Testis (tissue), 3 donors: ENCODE results near the gene CD74. TPM values are rescaled to one million over a fixed set of nuclear protein-coding genes. Genes with fewer than 3 reads are reported as not detected.

Experiments used
- DNase-seq: peaks from one replicate; pipeline ENCODE4 v3.0.0-alpha.2; 2019
- H3K27ac ChIP-seq, 2 donors: fragments of 200-600 bp; sonication (generic); one replicate each; pipeline ENCODE4 v1.5.1; 2019
- H3K27me3 ChIP-seq: fragments of 200-600 bp; sonication (generic); one replicate; pipeline ENCODE4 v1.5.1; 2019
- H3K36me3 ChIP-seq: fragments of 200-600 bp; sonication (generic); one replicate; pipeline ENCODE4 v1.5.1; 2017; ENCODE audit warnings: low read depth; ENCODE audit errors: missing control alignments
- H3K4me1 ChIP-seq: fragments of 200-600 bp; sonication (generic); one replicate; pipeline ENCODE4 v1.5.1; 2019
- H3K4me3 ChIP-seq, 2 donors: fragments of 200-600 bp; sonication (generic); one replicate each; pipeline ENCODE4 v1.5.1; 2017 to 2019
- H3K9me3 ChIP-seq: fragments of 200-600 bp; sonication (generic); one replicate; pipeline ENCODE4 v1.5.1; 2017
- POLR2A ChIP-seq: fragments of 450-650 bp; IDR thresholded peaks from one replicate; pipeline ENCODE4 v1.6.1; 2017; ENCODE audit warnings: antibody characterized with exemption, mild to moderate bottlenecking, moderate library complexity
- WGBS, 2 donors: methylation state at CpG; one replicate each; pipeline ENCODE4 v1.1.5; 2018; 5-methylcytosine and 5-hydroxymethylcytosine counted together
- intact Hi-C: fragments of 100-400 bp; cut with DNase I; formaldehyde crosslinking; loops from one replicate; pipeline ENCODE4 v1.15.1; 2023; ENCODE audit warnings: low total_unique reads
- polyA plus RNA-seq: library from polyadenylated mRNA; stranded (reverse); fragments of 350-450 nt; fragmentation: Illumina TruSeq; extraction: RNeasy Lipid Tissue Mini Kit (QIAGEN cat#74804); gene quantifications from one replicate; pipeline ENCODE4 v1.2.3, GENCODE V29; 2014; ENCODE audit warnings: low read depth, low replicate concordance; ENCODE audit not compliant: insufficient read depth
- total RNA-seq, 2 donors: library from RNA; depleted of rRNA; stranded (reverse); fragments of >200 nt; gene quantifications; one replicate each; pipeline ENCODE4 v1.2.3, GENCODE V29; 2016
- TF ChIP-seq, protein P1 (sequence below), 3 experiments: fragments of 450-650 bp in 2 of 3; fragments of 200-600 bp in 1 of 3; sonication (generic) in 1 of 3; IDR thresholded peaks; one replicate each; pipeline ENCODE4 v1.5.1; 2016 to 2019; ENCODE audit warnings: antibody characterized with exemption in 3 of 3, mild to moderate bottlenecking in 2 of 3, moderate library complexity in 1 of 3

Gene CD74
- total and polyA plus RNA-seq, 3 donors from 2014 or later = 137 to 1,318 (median 223) TPM

DNA sequence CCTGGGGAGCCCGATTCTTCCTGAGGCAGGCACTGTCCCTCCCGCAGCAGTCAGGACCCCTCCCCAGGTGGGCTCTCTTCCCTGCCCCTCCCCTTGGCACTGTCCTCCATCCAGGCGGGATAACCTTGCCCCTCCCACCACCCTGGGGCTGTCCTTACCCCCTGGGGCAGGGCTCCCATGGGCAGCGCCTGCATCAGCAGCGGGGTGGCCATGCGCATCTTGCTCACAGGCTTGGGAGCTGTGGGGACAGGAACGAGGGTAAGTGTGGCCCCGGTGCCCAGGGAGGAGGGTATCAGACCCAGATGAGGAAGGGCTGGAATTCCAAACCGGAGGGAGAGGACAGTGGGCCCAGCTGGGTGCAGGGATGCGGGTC, 6.0 kb downstream of the CD74 start:
- no peaks in the 10 kb centered on the region for H3K9me3 ChIP-seq
- H3K27me3 ChIP-seq = no peaks in the 10 kb centered on the region
- TF ChIP-seq, protein P1, sequence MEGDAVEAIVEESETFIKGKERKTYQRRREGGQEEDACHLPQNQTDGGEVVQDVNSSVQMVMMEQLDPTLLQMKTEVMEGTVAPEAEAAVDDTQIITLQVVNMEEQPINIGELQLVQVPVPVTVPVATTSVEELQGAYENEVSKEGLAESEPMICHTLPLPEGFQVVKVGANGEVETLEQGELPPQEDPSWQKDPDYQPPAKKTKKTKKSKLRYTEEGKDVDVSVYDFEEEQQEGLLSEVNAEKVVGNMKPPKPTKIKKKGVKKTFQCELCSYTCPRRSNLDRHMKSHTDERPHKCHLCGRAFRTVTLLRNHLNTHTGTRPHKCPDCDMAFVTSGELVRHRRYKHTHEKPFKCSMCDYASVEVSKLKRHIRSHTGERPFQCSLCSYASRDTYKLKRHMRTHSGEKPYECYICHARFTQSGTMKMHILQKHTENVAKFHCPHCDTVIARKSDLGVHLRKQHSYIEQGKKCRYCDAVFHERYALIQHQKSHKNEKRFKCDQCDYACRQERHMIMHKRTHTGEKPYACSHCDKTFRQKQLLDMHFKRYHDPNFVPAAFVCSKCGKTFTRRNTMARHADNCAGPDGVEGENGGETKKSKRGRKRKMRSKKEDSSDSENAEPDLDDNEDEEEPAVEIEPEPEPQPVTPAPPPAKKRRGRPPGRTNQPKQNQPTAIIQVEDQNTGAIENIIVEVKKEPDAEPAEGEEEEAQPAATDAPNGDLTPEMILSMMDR (IDR thresholded peaks at IDR 0.05) = no peak
- TF ChIP-seq POLR2A = no peak
- H3K4me1 ChIP-seq = peaks cover 5% of the 10 kb centered on the region
- 79 to 90% methylated on average over 10 of the region's 10 CpGs for WGBS, 2 donors
- H3K27ac ChIP-seq = no peak overlapping the region
- no peaks in the 10 kb centered on the region for H3K36me3 ChIP-seq
- DNase-seq = no peak
- intact Hi-C loops = no loop called here
- H3K4me3 ChIP-seq = no peak overlapping the region

DNA sequence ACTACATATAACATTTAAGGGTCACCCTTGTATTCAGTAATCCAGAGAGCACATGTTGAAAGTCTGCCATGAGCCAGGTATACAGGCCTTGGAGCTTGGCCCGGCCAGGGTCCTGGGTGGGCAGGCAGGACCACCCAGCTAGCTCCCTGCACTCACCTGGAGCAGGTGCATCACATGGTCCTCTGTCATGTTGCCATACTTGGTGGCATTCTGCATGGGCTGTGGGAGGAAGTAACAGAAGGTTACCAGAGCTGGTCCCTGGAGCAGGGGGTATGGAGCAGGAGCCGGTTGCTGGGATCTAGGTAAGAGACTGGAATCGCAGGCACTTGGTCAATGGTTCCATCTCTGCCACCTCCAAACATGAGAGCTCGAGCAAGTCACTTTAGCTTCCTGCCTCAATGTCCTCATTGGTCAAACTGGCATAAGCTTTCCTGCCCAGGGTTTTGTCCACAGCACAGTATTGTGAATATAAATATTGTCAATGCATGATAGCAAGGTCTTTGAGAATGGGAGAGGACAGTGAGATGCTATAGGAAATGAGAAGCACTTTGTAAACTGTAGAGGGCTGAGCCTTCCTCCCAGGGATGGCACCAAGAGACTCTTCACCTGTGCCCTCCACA, 6.5 kb downstream of the CD74 start:
- Histone ChIP-seq H3K36me3 (no peaks in the 10 kb centered on the region), H3K4me1 (peaks cover 5% of the 10 kb centered on the region), H3K27me3 (no peaks in the 10 kb centered on the region), H3K4me3 (no peak overlapping the region), H3K27ac (no peak overlapping the region), H3K9me3 (no peaks in the 10 kb centered on the region)
- no peak for DNase-seq
- intact Hi-C loops = no loop called here
- 84 to 85% methylated on average over 3 to 4 of the region's 4 CpGs for WGBS, 2 donors
- TF ChIP-seq, protein P1 (IDR thresholded peaks at IDR 0.05) = no peak
- TF ChIP-seq POLR2A = no peak

DNA sequence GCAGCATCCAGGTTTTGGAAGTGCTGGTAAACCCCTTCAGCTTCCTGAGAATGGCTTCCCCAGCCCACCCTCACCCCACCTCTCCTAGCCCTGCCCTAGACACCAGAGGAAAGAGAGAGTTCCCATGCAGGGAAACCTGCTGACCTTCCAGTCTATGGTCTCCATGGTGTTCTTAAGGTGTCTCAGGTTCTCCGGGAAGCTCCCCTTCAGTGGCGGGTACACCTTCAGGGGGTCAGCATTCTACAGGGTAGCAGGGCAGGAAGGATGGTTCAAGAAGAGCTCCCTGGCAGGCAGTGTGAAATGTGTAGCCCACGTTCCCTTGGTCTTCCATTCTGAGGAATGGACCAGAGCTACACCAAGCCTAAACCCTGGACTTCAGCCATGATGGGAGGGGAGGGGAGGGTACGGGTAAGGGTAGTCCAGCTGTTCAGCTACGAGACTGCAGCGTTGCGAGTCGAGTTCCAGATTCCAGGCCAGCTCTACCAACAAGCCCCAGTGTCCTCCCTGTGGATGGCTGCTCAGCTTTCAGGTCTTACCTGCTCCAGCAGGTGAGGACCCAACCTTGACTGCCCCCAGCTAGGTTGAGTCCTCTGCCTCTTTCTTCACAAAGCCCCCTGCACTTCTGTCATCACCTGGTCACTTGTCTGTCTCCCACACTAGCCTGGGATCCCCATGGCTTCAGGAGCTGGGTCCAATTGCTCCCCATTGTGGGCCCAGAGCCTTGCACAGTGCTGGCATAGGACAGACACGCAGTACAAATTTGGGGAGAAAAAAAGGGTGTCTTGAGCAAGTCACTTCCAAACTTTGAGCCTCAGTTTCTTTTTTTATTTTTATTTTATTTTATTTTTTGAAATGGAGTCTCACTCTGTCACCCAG, 7.5 kb downstream of the CD74 start:
- no peak for DNase-seq
- H3K27me3 ChIP-seq = no peaks in the 10 kb centered on the region
- peaks cover 3% of the 10 kb centered on the region for H3K4me1 ChIP-seq
- intact Hi-C loops = no loop called here
- no peaks in the 10 kb centered on the region for H3K36me3 ChIP-seq
- H3K9me3 ChIP-seq = no peaks in the 10 kb centered on the region
- no peak for TF ChIP-seq POLR2A
- TF ChIP-seq, protein P1 (IDR thresholded peaks at IDR 0.05) = no peak
- WGBS, 2 donors = 85 to 95% methylated on average over 6 to 9 of the region's 9 CpGs
- H3K4me3 ChIP-seq = no peak overlapping the region
- no peak overlapping the region for H3K27ac ChIP-seq

DNA sequence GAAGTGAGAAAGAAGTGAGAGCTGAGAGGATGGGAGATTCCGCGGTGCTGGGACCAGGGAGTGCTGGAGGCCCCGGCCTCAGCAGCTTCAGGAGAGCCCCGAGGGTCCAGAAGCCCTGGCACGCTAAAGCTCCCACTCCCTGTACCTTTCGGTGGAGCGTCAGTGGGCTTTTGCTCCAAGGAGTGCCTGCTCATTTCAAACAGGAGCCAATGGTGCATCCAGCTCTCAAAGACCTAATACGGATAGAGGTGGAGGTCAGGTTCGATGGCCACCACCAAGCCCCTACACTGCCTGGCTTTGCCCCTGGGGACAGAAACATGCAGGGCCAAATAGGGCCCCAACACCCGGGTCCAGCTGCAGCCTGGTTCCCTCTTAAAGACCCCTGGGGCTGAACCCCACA, 8.2 kb downstream of the CD74 start:
- H3K4me1 ChIP-seq = no peaks in the 10 kb centered on the region
- TF ChIP-seq, protein P1 (IDR thresholded peaks at IDR 0.05) = no peak
- no peak for TF ChIP-seq POLR2A
- no peak for DNase-seq
- no peaks in the 10 kb centered on the region for H3K27me3 ChIP-seq
- H3K4me3 ChIP-seq = no peak overlapping the region
- H3K9me3 ChIP-seq = no peaks in the 10 kb centered on the region
- H3K27ac ChIP-seq = no peak overlapping the region
- 82 to 88% methylated on average over 10 of the region's 10 CpGs for WGBS, 2 donors
- no peaks in the 10 kb centered on the region for H3K36me3 ChIP-seq
- intact Hi-C loops = no loop called here
